Measurements from ENCODE around the gene ST8SIA5. TPM values are rescaled to one million over a fixed set of nuclear protein-coding genes. Genes with fewer than 3 reads are reported as not detected.
"Not testable (repeated sequence)": the region's sequence is repeated elsewhere in the genome, so short reads cannot be mapped to it uniquely, and the experiment has no call there.

ST8SIA5 gene
- not detected for polyA plus RNA-seq (2012; ENCODE audit: insufficient read depth, insufficient read length)

GRCh38 chr18:46756559-46757201 is at the start of gene ST8SIA5:
Gene ST8SIA5 (minus strand): TSS chr18:46757053. CDS start chr18:46756508, 545 bp downstream.
- H3K4me3 ChIP-seq (ENCODE audit: low read length): no peak within 1 kb of the TSS
- DNase-seq (ENCODE audit: low read depth, low spot score): no peak

- H3K4me3 ChIP-seq (ENCODE audit: low read length); DNase-seq (ENCODE audit: low read depth, low spot score): not testable (repeated sequence)
Measured at GRCh38 chr18:46795945-46796344, 39.1 kb upstream of the ST8SIA5 start.

- H3K4me3 ChIP-seq (ENCODE audit: low read length): no peak overlapping the region
- no peak for DNase-seq (ENCODE audit: low read depth, low spot score)
Measured at GRCh38 chr18:46794607-46795006, 37.8 kb upstream of the ST8SIA5 start.

GRCh38 chr18:46793565-46793964 is 36.7 kb upstream of the ST8SIA5 start:
- no peak for DNase-seq (ENCODE audit: low read depth, low spot score)
- H3K4me3 ChIP-seq (ENCODE audit: low read length): no peak overlapping the region

- no peak overlapping the region for H3K4me3 ChIP-seq (ENCODE audit: low read length)
- DNase-seq (ENCODE audit: low read depth, low spot score): no peak
Measured at GRCh38 chr18:46789088-46789487, 32.2 kb upstream of the ST8SIA5 start.

- DNase-seq (ENCODE audit: low read depth, low spot score): no peak
Measured at GRCh38 chr18:46787674-46788073, 30.8 kb upstream of the ST8SIA5 start.

GRCh38 chr18:46772357-46772756 is 15.5 kb upstream of the ST8SIA5 start:
- no peak for DNase-seq (ENCODE audit: low read depth, low spot score)
- no peak overlapping the region for H3K4me3 ChIP-seq (ENCODE audit: low read length)

More at GRCh38 chr18:46787674-46788073, 30.8 kb upstream of the ST8SIA5 start:
- no peak overlapping the region for H3K4me3 ChIP-seq (ENCODE audit: low read length)

- DNase-seq (ENCODE audit: low read depth, low spot score): no peak
- no peak overlapping the region for H3K4me3 ChIP-seq (ENCODE audit: low read length)
Measured at GRCh38 chr18:46771141-46771540, 14.3 kb upstream of the ST8SIA5 start.

- no peak for DNase-seq (ENCODE audit: low read depth, low spot score)
- no peak overlapping the region for H3K4me3 ChIP-seq (ENCODE audit: low read length)
Measured at GRCh38 chr18:46770708-46771107, 13.9 kb upstream of the ST8SIA5 start.

- DNase-seq (ENCODE audit: low read depth, low spot score): no peak
Measured at GRCh38 chr18:46768166-46768921, 11.5 kb upstream of the ST8SIA5 start.

GRCh38 chr18:46767217-46767616 is 10.4 kb upstream of the ST8SIA5 start:
- no peak for DNase-seq (ENCODE audit: low read depth, low spot score)
- H3K4me3 ChIP-seq (ENCODE audit: low read length): no peak overlapping the region

More at GRCh38 chr18:46768166-46768921, 11.5 kb upstream of the ST8SIA5 start:
- H3K4me3 ChIP-seq (ENCODE audit: low read length): no peak overlapping the region

- H3K4me3 ChIP-seq (ENCODE audit: low read length): no peak overlapping the region
- no peak for DNase-seq (ENCODE audit: low read depth, low spot score)
Measured at GRCh38 chr18:46764586-46764985, 7.7 kb upstream of the ST8SIA5 start.

- H3K4me3 ChIP-seq (ENCODE audit: low read length): no peak overlapping the region
- no peak for DNase-seq (ENCODE audit: low read depth, low spot score)
Measured at GRCh38 chr18:46761059-46761769, 4.4 kb upstream of the ST8SIA5 start.

- H3K4me3 ChIP-seq (ENCODE audit: low read length): no peak overlapping the region
- DNase-seq (ENCODE audit: low read depth, low spot score): peak; percentile 44
Measured at GRCh38 chr18:46759890-46760289, 3.0 kb upstream of the ST8SIA5 start.

GRCh38 chr18:46756025-46756558 is 761 bp downstream of the ST8SIA5 start:
- H3K4me3 ChIP-seq (ENCODE audit: low read length): no peak overlapping the region
- DNase-seq (ENCODE audit: low read depth, low spot score): no peak

- no peak for DNase-seq (ENCODE audit: low read depth, low spot score)
Measured at GRCh38 chr18:46755315-46756024, 1.4 kb downstream of the ST8SIA5 start.

GRCh38 chr18:46754661-46755292 is 2.1 kb downstream of the ST8SIA5 start:
- H3K4me3 ChIP-seq (ENCODE audit: low read length): no peak overlapping the region
- DNase-seq (ENCODE audit: low read depth, low spot score): no peak

More at GRCh38 chr18:46755315-46756024, 1.4 kb downstream of the ST8SIA5 start:
- H3K4me3 ChIP-seq (ENCODE audit: low read length): no peak overlapping the region

GRCh38 chr18:46754188-46754587 is 2.7 kb downstream of the ST8SIA5 start:
- no peak overlapping the region for H3K4me3 ChIP-seq (ENCODE audit: low read length)
- DNase-seq (ENCODE audit: low read depth, low spot score): peak; percentile 49

- no peak for DNase-seq (ENCODE audit: low read depth, low spot score)
- H3K4me3 ChIP-seq (ENCODE audit: low read length): no peak overlapping the region
Measured at GRCh38 chr18:46751882-46752281, 5.0 kb downstream of the ST8SIA5 start.

Measured in Jurkat, Clone E6-1 (cell line).